Mucosa of rectum (tissue), 2 donors: ENCODE data around the gene RBM12.

Experiments used
- H3K27ac ChIP-seq, 2 donors: one replicate each; pipeline ENCODE4 v1.7.0; 2013; ENCODE audit warnings: inconsistent platforms in 2 of 2, low read depth in 2 of 2, low read length in 2 of 2
- H3K27me3 ChIP-seq, 2 donors: one replicate each; pipeline ENCODE4 v1.7.0; 2013; ENCODE audit warnings: low read length in 2 of 2; ENCODE audit not compliant: control insufficient read depth in 2 of 2, insufficient read depth in 2 of 2
- H3K36me3 ChIP-seq, 2 donors: one replicate each; pipeline ENCODE4 v1.7.0; 2013; ENCODE audit warnings: low read length in 2 of 2; ENCODE audit not compliant: control insufficient read depth in 2 of 2, insufficient read depth in 2 of 2
- H3K4me1 ChIP-seq, 2 donors: one replicate each; pipeline ENCODE4 v1.7.0; 2013; ENCODE audit warnings: low read length in 2 of 2, mild to moderate bottlenecking in 1 of 2; ENCODE audit not compliant: control insufficient read depth in 2 of 2, insufficient read depth in 2 of 2
- H3K4me3 ChIP-seq, 2 donors: one replicate each; pipeline ENCODE4 v1.7.0; 2013; ENCODE audit warnings: low read length in 2 of 2
- H3K9ac ChIP-seq, 2 donors: one replicate each; pipeline ENCODE4 v1.7.0; 2013; ENCODE audit warnings: low read length in 2 of 2, low read depth in 1 of 2, mild to moderate bottlenecking in 1 of 2
- H3K9me3 ChIP-seq, 2 donors: one replicate each; pipeline ENCODE4 v1.7.0; 2013; ENCODE audit warnings: low read length in 2 of 2; ENCODE audit not compliant: control insufficient read depth in 2 of 2
- donor health status: healthy.
- donor health status: Normal muscosa, but diverticular disease.

RBM12 gene

GRCh38 chr20:35610833-35611427 lies 53.8 kb downstream of the RBM12 start:
- Histone ChIP-seq H3K36me3 (no peaks in the 10 kb centered on the region), H3K27me3 (no peaks in the 10 kb centered on the region), H3K9ac (no peak overlapping the region), H3K4me3 (no peak overlapping the region), H3K27ac (peak overlapping the region; percentile 5 to 27), H3K9me3 (no peaks in the 10 kb centered on the region), H3K4me1 (peaks cover 8% of the 10 kb centered on the region in 2 donors)

- no peak overlapping the region for H3K4me3 ChIP-seq
- H3K9ac ChIP-seq: no peak overlapping the region
- no peaks in the 10 kb centered on the region for H3K36me3 ChIP-seq
- no peaks in the 10 kb centered on the region for H3K4me1 ChIP-seq
- no peaks in the 10 kb centered on the region for H3K27me3 ChIP-seq
- H3K9me3 ChIP-seq: no peaks in the 10 kb centered on the region
- peak overlapping the region; percentile 44 to 61 for H3K27ac ChIP-seq
Observed at GRCh38 chr20:35607003-35607735, 57.5 kb downstream of the RBM12 start.

DNA sequence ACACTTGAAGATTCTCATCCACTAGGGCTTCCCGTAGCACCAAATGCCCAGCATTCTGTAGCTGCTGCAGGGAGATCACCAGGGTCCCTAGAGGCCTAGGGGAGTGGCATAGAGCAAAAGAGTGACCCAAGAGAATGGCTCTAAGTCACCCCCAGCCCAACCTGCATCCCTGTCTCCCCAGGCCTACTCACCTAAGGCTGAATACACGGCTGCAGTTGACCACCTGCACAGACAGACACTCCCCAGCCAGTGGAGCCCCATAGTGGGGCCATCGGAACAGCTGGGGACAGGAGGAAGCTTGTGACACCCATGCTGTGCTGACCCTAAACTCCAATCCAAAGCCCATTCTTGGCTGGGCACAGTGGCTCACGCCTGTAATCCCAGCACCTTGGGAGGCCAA lies 58.6 kb downstream of the RBM12 start:
- peaks cover 0 to 7% of the 10 kb centered on the region in 2 donors for H3K4me1 ChIP-seq
- no peaks in the 10 kb centered on the region for H3K36me3 ChIP-seq
- H3K27me3 ChIP-seq: peaks cover 0 to 4% of the 10 kb centered on the region in 2 donors
- peak overlapping the region; percentile 26 to 40 for H3K27ac ChIP-seq
- H3K9ac ChIP-seq: no peak overlapping the region
- H3K4me3 ChIP-seq: no peak overlapping the region
- H3K9me3 ChIP-seq: no peaks in the 10 kb centered on the region

DNA sequence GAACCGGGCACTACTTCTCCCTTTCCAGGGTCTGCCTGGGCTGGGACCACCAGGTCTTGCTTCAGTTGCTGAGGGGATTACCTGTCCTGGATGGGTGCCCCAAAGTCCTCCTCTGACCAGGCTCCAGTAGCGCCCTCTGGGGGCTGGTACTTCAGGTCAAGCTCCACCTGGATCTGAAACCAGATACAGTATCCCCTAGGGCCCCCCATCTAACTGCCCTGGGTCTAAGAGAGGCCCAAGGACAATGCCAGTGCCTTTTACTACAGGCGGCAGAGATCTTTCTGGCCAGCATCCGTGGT lies 60.3 kb downstream of the RBM12 start:
- Histone ChIP-seq H3K36me3 (no peaks in the 10 kb centered on the region), H3K27me3 (peaks cover 0 to 7% of the 10 kb centered on the region in 2 donors), H3K27ac (no peak overlapping the region), H3K4me1 (peaks cover 0 to 10% of the 10 kb centered on the region in 2 donors), H3K9me3 (no peaks in the 10 kb centered on the region), H3K4me3 (no peak overlapping the region), H3K9ac (no peak overlapping the region)

DNA sequence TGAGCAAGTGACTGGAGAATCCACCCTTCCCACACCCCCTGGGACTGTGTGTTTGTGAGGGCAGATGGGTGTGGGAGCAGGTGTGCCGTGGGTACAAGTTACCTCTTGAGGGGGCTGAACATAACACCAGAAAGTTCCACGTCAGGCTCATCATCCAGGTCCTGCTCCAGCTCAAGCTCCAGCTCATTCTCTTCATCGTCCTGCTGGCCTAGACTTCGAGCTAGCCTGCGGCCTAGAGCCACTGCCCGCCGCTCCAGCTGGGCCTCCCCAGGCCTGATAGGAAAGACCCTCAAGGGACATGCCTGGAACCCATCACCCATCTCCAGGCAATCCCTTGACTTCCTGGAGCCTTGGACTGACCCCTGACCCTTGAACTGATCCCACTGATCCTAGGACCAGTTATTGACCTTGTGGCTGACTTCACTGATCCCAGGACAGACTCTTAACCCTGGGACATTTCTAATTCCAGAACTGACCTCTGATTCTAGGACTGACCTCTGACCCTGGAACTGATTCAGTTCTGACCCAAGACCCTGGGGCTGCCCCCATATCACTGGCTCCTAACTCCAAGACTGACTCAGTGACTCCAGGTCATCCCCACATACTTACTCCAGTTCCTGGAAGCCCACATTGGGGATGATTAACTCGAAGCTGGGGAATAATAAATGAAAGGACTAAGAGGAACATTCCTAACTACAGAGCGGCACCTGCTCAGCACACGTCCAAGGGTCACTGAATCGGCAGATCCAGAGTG lies 60.8 kb downstream of the RBM12 start:
- peaks cover 0 to 7% of the 10 kb centered on the region in 2 donors for H3K27me3 ChIP-seq
- H3K27ac ChIP-seq: no peak overlapping the region
- H3K4me3 ChIP-seq: no peak overlapping the region
- no peaks in the 10 kb centered on the region for H3K9me3 ChIP-seq
- H3K4me1 ChIP-seq: peaks cover 0 to 10% of the 10 kb centered on the region in 2 donors
- no peak overlapping the region for H3K9ac ChIP-seq
- no peaks in the 10 kb centered on the region for H3K36me3 ChIP-seq

- Histone ChIP-seq H3K27me3 (peaks cover 0 to 7% of the 10 kb centered on the region in 2 donors), H3K4me3 (no peak overlapping the region)
Observed at GRCh38 chr20:35602851-35603495, 61.7 kb downstream of the RBM12 start.

GRCh38 chr20:35601990-35602389 lies 62.7 kb downstream of the RBM12 start:
- Histone ChIP-seq H3K4me1 (peaks cover 0 to 13% of the 10 kb centered on the region in 2 donors), H3K27me3 (peaks cover 0 to 7% of the 10 kb centered on the region in 2 donors), H3K9me3 (no peaks in the 10 kb centered on the region), H3K9ac (peak overlapping the region in 1 of 2 donors; percentile 66), H3K4me3 (peak overlapping the region in 1 of 2 donors; percentile 56), H3K36me3 (no peaks in the 10 kb centered on the region), H3K27ac (no peak overlapping the region)

More at GRCh38 chr20:35602851-35603495, 61.7 kb downstream of the RBM12 start:
- no peaks in the 10 kb centered on the region for H3K36me3 ChIP-seq
- peaks cover 0 to 13% of the 10 kb centered on the region in 2 donors for H3K4me1 ChIP-seq
- H3K9ac ChIP-seq: no peak overlapping the region
- no peaks in the 10 kb centered on the region for H3K9me3 ChIP-seq
- H3K27ac ChIP-seq: no peak overlapping the region

- Histone ChIP-seq H3K9me3 (no peaks in the 10 kb centered on the region), H3K9ac (peak overlapping the region; percentile 47 to 66), H3K36me3 (no peaks in the 10 kb centered on the region), H3K27me3 (peaks cover 0 to 7% of the 10 kb centered on the region in 2 donors), H3K27ac (peak overlapping the region; percentile 12 to 32), H3K4me3 (peak overlapping the region; percentile 56 to 65), H3K4me1 (peaks cover 0 to 13% of the 10 kb centered on the region in 2 donors)
Observed at GRCh38 chr20:35600993-35601973, 63.4 kb downstream of the RBM12 start.
